HG02973 (cell line): Measurements from ENCODE around the gene ACVR1.
A peak's percentile ranks its signal among the peaks of the same experiment; 100 is the strongest.
"Not testable (repeated sequence)": the region's sequence is repeated elsewhere in the genome, so short reads cannot be mapped to it uniquely, and the experiment has no call there.

Experiments used
- ATAC-seq: cut with Tn5 transposase; IDR thresholded peaks from one replicate; pipeline ENCODE4 v1.9.1; 2021; ENCODE audit warnings: moderate library complexity; ENCODE audit not compliant: unreplicated experiment

ACVR1 gene

DNA sequence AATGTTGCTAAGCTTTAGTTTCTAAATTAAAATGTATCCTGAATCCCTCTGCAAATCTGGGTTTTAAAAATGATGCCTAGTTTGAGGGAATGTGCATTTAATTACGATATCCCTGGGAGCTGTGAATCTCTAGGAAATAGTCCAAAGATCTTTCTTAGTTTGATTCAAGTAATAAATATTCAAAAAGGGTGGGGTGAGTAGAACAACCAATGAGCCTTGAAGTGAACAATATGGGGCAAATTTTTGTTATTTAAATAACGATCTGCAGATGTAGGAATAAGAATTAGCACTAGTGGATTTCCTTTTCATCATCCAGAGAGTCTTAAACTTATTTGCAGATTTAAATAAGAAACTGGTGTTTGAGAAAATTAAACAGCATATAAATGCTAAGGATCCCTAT is 106.3 kb downstream of the ACVR1 start:
- ATAC-seq = no peak

GRCh38 chr2:157764386-157764785 is 111.7 kb downstream of the ACVR1 start:
- ATAC-seq = no peak

DNA sequence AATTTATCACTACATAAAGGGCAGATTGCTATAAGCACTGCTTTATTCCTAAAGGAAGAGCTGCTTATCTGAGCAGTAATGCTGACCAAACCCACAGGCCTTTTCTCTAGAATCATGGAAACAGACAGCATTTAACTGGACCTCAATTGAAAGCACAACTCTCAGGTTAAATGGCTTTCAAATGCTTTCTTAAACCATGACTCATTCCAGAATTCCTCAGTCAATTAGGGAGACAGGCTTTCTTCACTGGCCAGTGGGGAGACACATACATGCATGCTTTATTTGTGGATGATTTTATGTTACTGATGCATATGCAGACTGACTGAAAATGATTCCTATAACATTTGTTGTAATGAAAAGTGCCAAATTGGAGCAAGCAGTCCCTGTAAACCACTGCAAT is 114.6 kb downstream of the ACVR1 start:
- ATAC-seq = no peak

DNA sequence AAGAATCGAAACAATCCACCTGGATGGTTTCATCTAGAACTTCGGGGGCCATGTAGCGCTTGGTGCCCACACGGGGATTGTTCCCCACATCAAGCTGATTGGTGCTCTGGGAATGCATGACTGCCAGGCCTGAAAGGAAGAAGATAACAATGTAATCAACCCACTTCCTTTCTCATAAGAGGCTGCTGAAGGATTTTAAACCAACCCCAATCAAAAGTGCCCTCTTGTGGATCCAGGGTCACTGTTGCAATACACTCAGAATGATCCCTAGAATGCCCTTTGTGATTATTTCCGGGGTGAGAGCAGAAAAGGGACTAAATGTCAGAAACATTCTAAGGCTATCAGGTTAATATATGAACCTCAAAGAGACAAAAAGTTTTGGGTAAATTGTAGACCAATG is 115.2 kb downstream of the ACVR1 start:
- ATAC-seq = no peak

- ATAC-seq = no peak
Measured at GRCh38 chr2:157759855-157760254, 116.3 kb downstream of the ACVR1 start.

GRCh38 chr2:157758586-157758985 is 117.5 kb downstream of the ACVR1 start:
- ATAC-seq = no peak

- ATAC-seq = no peak
Measured at GRCh38 chr2:157757500-157757899, 118.6 kb downstream of the ACVR1 start.

- ATAC-seq = not testable (repeated sequence)
Measured at GRCh38 chr2:157756447-157756846, 119.7 kb downstream of the ACVR1 start.

- peak; percentile 35 for ATAC-seq
Measured at GRCh38 chr2:157751462-157752058, 124.6 kb downstream of the ACVR1 start.

DNA sequence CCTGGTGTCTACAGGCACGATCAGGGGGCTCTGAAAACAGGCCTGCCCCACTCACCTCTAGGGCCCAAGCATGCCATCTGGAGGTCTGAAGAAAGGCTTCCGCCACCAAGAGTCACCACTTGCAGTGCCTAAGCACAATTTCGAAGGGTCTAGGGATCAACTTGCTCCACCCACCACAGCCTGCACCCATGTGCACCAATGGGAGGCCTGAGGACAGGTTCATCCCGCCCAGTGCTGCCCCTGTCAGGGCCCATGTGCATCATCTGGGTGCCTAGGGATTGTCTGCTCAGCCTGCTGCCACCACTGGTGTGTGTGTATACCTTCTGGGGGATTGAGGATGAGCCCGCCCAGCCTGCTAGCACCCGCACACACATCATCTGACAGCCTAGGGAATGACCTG is 126.4 kb downstream of the ACVR1 start:
- ATAC-seq = no peak

DNA sequence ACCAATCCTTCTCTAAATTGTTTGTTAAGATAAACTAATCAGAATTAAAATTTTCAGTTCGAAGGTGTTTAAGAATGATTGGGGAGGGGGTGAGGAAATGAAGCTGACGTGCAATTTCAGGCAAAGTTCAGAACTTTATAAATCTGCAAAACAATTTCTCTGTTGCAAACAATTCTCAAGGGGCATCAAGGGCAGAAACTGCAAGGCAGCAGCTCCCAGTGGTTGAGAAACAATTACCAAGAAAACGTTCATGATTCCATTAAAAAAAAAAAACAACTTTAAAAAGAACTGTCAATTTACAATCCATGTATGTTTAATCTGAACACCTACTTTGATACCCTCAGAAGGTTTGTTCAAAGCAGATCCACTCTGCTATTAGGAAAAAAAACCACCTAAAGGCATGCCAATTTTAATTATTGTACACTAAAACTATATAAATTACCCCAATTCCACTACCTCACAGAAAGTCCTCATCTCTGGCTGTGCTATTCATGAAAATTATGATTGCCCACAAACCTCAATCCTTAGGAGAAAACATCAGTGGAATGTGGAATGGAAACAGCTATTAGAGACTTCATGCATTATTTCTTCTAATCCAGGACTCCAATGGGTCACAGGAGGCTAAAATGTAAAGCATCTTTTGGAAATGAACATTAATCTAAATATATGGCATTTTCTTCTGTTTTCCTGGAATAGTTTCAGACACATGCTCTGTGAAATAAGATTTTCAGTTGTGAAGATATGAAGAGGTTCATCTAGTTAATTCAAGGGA is 127.6 kb downstream of the ACVR1 start:
- ATAC-seq = no peak

DNA sequence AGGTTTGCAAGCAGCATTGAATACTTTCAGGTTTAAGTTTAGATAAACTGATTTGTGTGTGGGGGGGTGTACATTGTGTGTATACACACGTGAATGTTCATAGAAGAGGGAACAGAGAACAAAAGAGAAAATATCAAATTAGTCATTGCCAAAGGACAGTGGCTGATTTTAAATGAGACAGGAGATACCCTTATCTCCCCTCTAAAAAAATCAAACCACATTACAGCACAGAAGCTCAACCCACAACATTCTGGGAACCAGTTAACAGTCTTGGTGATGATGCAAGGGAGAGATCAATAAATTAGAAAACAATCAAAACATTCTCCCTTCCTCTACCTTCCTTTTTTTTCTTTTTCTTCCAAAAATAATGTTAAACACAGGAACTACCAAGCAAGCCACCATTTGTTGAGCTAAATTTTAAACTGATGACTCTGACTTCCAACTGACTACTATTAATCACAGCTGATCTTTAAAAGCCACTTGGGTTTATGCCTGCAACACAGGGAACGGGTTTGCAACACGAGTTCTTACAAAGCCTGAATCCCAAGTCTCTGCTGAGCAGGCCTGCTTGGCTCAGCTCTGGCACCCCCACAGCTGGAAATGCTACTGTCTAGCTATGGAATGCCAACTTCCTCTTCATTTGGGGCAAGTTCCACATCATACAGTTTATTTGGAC is 128.3 kb downstream of the ACVR1 start:
- ATAC-seq = peak; percentile 36

GRCh38 chr2:157747280-157747679 is 128.8 kb downstream of the ACVR1 start:
- no peak for ATAC-seq

GRCh38 chr2:157746234-157746950 is 129.7 kb downstream of the ACVR1 start:
- no peak for ATAC-seq

DNA sequence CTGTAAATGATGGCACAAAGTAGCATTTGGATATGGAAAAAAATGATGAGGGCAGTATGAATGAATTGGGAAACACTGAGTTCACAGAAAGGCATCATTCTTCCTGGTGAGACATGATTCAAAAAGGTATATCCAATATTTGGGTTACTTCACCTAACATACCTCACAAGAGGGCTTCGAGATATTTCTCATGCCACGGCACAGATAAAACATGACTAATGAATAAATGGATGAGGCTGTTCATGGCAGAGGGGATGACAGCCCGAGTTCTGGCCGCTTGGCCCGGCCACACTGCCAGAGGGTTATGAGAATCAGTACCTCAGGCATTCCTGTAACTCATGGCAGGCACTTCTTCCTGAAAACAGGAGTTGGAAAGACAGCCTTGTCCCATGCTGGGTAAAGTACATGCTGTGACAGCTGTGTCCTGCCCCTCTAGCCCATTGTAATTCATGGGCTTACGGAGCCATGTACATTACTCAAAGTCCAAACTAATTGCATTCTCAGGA is 131.5 kb downstream of the ACVR1 start:
- no peak for ATAC-seq

- ATAC-seq = peak; percentile 72
Measured at GRCh38 chr2:157743051-157743450, 133.1 kb downstream of the ACVR1 start.

DNA sequence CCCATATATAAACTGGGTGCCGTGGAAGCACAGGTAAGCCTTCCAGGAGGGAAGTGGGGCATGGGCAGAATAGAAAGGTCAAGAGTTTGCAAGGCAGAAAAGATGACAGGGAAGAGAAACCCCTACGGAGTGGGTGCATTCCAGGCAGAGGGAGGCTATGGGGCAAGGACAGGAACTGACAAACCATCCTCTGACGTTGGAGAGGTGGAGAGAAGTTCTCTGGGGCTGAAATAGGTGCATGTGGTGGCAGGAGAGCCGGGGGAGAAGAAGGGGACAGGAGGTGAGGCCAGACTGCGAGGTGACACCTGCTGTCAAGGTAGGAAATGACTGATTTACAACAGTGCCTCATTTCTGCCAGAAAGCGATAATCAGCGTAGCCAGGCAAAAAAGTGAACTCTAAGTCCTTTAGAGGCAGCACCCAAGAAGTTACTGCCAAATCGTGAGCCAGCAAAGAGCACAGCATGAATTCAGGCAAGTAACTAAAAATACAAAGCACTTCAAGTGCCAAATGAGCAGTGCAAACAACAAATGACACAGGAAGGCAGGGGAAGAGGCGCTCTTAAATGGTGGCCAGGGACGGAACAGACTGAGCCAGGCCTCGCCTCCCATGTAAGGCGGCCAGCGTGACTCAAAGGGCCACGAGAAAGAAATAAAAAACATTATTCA is 134.2 kb downstream of the ACVR1 start:
- no peak for ATAC-seq

- no peak for ATAC-seq
Measured at GRCh38 chr2:157737656-157738055, 138.5 kb downstream of the ACVR1 start.

GRCh38 chr2:157735532-157735931 is 140.6 kb downstream of the ACVR1 start:
- ATAC-seq = no peak

DNA sequence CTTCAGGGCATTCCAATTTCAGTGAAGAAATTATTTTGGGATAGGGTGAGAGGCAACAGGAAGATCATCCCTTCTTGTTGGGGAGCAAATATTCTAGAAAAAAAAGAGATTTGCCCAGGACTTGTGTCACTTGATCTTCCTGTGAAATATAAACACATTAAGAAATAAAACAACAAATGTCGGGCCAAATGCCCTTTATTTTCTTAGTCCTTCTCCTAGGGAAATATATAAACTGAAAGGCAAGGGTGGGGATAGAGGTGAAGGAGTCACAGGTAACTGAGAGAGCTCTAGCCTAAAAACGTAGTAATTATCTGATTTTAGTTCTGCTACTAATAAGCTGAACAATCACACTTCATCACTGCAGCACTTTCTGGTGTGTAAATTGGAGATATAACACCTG is 142.9 kb downstream of the ACVR1 start:
- ATAC-seq = no peak

DNA sequence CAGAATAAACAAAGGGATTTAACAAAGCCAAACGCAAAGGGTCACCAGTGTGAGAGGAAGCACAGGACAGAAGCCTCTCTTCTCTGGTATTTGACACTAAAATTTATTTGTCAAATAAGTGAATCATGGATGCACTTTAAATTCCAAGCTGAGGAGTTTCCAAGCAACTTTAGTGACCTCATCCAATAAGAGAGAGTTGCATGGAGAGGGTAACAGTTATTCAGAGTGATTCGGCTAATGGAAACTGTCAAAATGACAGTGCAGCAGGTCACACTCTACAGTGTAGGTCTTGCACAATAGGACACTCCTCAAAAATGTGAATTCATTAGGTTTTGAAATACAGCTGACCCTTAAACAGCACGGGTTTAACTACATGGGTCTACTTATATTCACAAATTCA is 143.5 kb downstream of the ACVR1 start:
- ATAC-seq = no peak
